Natural killer cell treated with Interleukin-12 subunit alpha and Interleukin-12 subunit beta and Interleukin-15 and Interleukin-18, amount 100 ng/mL, for 72 hours (primary cell): ENCODE measurements around the gene UAP1. TPM values are rescaled to one million over a fixed set of nuclear protein-coding genes. Genes with fewer than 3 reads are reported as not detected.
"Not testable (repeated sequence)": the region's sequence is repeated elsewhere in the genome, so short reads cannot be mapped to it uniquely, and the experiment has no call there.

ENCODE experiments used
- ATAC-seq, 2 donors: fragments of 150-1000 bp; cut with Tn5 transposase in 1 of 2; sonication (Bioruptor Pico), chemical (Tn5 transposase) in 1 of 2; 2 replicates each; pipeline ENCODE4 v1.10.0; 2021
- DNase-seq: peaks from one replicate; pipeline ENCODE4 v3.0.0; 2022; ENCODE audit warnings: low spot score
- H3K27ac Mint-ChIP-seq, 2 donors: 1 replicate in 1 of 2; 2 replicates in 1 of 2; pipeline ENCODE4 v1.8.0; 2022; ENCODE audit warnings: mixed read lengths in 2 of 2, mild to moderate bottlenecking in 1 of 2, moderate library complexity in 1 of 2
- H3K27me3 Mint-ChIP-seq, 2 donors: 1 replicate in 1 of 2; 2 replicates in 1 of 2; pipeline ENCODE4 v1.8.0; 2022; ENCODE audit warnings: mixed read lengths in 2 of 2
- H3K36me3 Mint-ChIP-seq: one replicate; pipeline ENCODE4 v1.8.0; 2022; ENCODE audit warnings: mixed read lengths
- H3K4me1 Mint-ChIP-seq, 2 donors: 1 replicate in 1 of 2; 2 replicates in 1 of 2; pipeline ENCODE4 v1.8.0; 2022; ENCODE audit warnings: low read depth in 2 of 2, mixed read lengths in 2 of 2, mild to moderate bottlenecking in 1 of 2
- H3K4me3 Mint-ChIP-seq: one replicate; pipeline ENCODE4 v1.8.0; 2022; ENCODE audit warnings: mixed read lengths
- H3K9me3 Mint-ChIP-seq: 2 replicates; pipeline ENCODE4 v1.8.0; 2022; ENCODE audit warnings: mixed read lengths
- total RNA-seq, 2 donors: library from RNA; stranded (reverse); gene quantifications; one replicate each; pipeline ENCODE4 v1.2.3, GENCODE V29; 2022

Gene UAP1
- total RNA-seq, 2 donors from 2014 or later, result 24.3 to 40.8 TPM

DNA sequence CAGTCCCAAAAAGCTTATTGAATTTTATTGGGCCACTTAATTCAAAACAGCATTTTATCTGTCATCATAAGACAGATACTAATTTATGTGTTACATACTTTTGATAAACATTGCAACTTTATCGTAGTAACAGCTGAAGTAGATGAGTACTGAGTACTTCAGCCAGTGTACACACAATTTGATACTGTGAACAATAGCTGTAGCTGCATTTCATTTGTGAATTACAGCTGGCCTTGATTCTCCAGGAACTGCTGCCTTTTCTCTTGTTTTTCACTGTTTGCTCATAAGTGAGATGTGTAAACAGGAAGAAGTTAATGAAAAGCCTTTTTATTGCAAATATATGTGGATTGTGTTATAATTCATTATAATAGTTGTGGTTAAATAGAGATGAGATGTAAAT lies 10.2 kb downstream of the UAP1 start:
- no peak for ATAC-seq
- Mint-ChIP-seq H3K36me3 (peaks cover 22% of the 10 kb centered on the region), H3K4me1 (peaks cover 15 to 35% of the 10 kb centered on the region in 2 donors), H3K27ac (no peak overlapping the region), H3K4me3 (no peak overlapping the region), H3K9me3 (no peaks in the 10 kb centered on the region), H3K27me3 (no peaks in the 10 kb centered on the region)
- no peak for DNase-seq

DNA sequence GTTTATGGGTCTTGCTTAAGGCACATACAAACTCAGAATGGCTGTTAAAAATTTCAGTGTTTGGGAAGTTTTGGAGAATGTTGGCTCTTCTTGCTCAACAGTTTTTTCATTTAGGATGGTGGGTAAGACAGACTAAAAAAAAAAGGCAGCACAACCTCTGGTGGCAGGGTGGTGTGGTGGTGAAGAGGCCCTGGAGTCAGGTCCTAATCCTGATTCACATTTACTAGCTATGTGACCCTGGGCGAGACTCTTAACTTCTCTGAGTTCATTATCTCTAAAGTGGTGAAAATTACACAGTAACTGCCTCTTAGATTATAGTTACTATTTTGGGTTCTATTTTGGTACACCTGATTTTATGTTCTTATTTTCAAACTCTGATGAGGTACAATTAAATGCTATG lies 11.6 kb downstream of the UAP1 start:
- ATAC-seq, result no peak

GRCh38 chr1:162578071-162578700 lies 16.7 kb downstream of the UAP1 start:
- Mint-ChIP-seq H3K4me1 (peaks cover 3% of the 10 kb centered on the region in 2 donors), H3K36me3 (peaks cover 19% of the 10 kb centered on the region), H3K27me3 (no peaks in the 10 kb centered on the region), H3K4me3 (no peak overlapping the region), H3K27ac (no peak overlapping the region), H3K9me3 (no peaks in the 10 kb centered on the region)
- no peak for DNase-seq
- ATAC-seq, result no peak

More for the DNA sequence above, 11.6 kb downstream of the UAP1 start:
- DNase-seq, result no peak
- no peak overlapping the region for H3K4me3 Mint-ChIP-seq
- no peaks in the 10 kb centered on the region for H3K27me3 Mint-ChIP-seq
- H3K4me1 Mint-ChIP-seq, result peaks cover 12 to 25% of the 10 kb centered on the region in 2 donors
- no peak overlapping the region for H3K27ac Mint-ChIP-seq
- no peaks in the 10 kb centered on the region for H3K9me3 Mint-ChIP-seq
- H3K36me3 Mint-ChIP-seq, result peaks cover 12% of the 10 kb centered on the region

GRCh38 chr1:162578936-162579335 lies 17.4 kb downstream of the UAP1 start:
- Mint-ChIP-seq H3K27ac (no peak overlapping the region), H3K4me1 (peaks cover 0 to 3% of the 10 kb centered on the region in 2 donors), H3K36me3 (peaks cover 19% of the 10 kb centered on the region), H3K27me3 (no peaks in the 10 kb centered on the region), H3K9me3 (no peaks in the 10 kb centered on the region), H3K4me3 (no peak overlapping the region)
- DNase-seq (no peak), ATAC-seq (no peak)

- H3K4me3 Mint-ChIP-seq, result no peak overlapping the region
- no peak for ATAC-seq
Measured at GRCh38 chr1:162580308-162580707, 18.8 kb downstream of the UAP1 start.

GRCh38 chr1:162582901-162583300 lies 21.4 kb downstream of the UAP1 start:
- H3K27ac Mint-ChIP-seq, DNase-seq, ATAC-seq, H3K27me3 Mint-ChIP-seq, H3K4me3 Mint-ChIP-seq, H3K9me3 Mint-ChIP-seq, H3K4me1 Mint-ChIP-seq: not testable (repeated sequence)
- H3K36me3 Mint-ChIP-seq, result peaks cover 19% of the 10 kb centered on the region

More at GRCh38 chr1:162580308-162580707, 18.8 kb downstream of the UAP1 start:
- Mint-ChIP-seq H3K36me3 (peaks cover 19% of the 10 kb centered on the region), H3K9me3 (no peaks in the 10 kb centered on the region), H3K27me3 (no peaks in the 10 kb centered on the region), H3K27ac (no peak overlapping the region), H3K4me1 (peaks cover 0 to 3% of the 10 kb centered on the region in 2 donors)
- DNase-seq, result no peak

GRCh38 chr1:162585101-162585500 lies 23.6 kb downstream of the UAP1 start:
- ATAC-seq, H3K27me3 Mint-ChIP-seq, H3K4me3 Mint-ChIP-seq, H3K4me1 Mint-ChIP-seq, H3K9me3 Mint-ChIP-seq, DNase-seq, H3K27ac Mint-ChIP-seq: not testable (repeated sequence)
- peaks cover 26% of the 10 kb centered on the region for H3K36me3 Mint-ChIP-seq

DNA sequence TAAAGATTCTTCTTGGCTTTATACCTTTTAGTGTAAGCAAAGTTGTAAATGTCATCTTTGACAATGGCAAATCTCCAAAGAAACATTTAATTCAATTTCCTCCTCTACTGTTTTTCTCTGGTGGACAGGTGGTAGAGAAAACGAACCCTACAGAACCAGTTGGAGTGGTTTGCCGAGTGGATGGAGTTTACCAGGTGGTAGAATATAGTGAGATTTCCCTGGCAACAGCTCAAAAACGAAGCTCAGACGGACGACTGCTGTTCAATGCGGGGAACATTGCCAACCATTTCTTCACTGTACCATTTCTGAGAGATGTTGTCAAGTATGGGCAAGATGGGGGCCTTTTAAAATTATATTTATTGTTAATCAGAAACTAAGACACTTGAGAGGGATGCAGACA lies 25.8 kb downstream of the UAP1 start:
- peaks cover 0 to 6% of the 10 kb centered on the region in 2 donors for H3K4me1 Mint-ChIP-seq
- no peak overlapping the region for H3K4me3 Mint-ChIP-seq
- H3K27me3 Mint-ChIP-seq, result no peaks in the 10 kb centered on the region
- H3K9me3 Mint-ChIP-seq, result no peaks in the 10 kb centered on the region
- H3K36me3 Mint-ChIP-seq, result peaks cover 16% of the 10 kb centered on the region
- no peak overlapping the region for H3K27ac Mint-ChIP-seq
- ATAC-seq, result no peak
- DNase-seq, result no peak

- Mint-ChIP-seq H3K36me3 (peaks cover 19% of the 10 kb centered on the region), H3K4me3 (no peak overlapping the region), H3K27me3 (no peaks in the 10 kb centered on the region), H3K4me1 (peaks cover 0 to 6% of the 10 kb centered on the region in 2 donors), H3K27ac (no peak overlapping the region), H3K9me3 (no peaks in the 10 kb centered on the region)
- DNase-seq (no peak), ATAC-seq (no peak)
Measured at GRCh38 chr1:162587761-162588260, 26.3 kb downstream of the UAP1 start.

GRCh38 chr1:162590101-162590500 lies 28.6 kb downstream of the UAP1 start:
- ATAC-seq (no peak), DNase-seq (no peak)
- Mint-ChIP-seq H3K4me1 (peaks cover 0 to 6% of the 10 kb centered on the region in 2 donors), H3K4me3 (no peak overlapping the region), H3K27ac (no peak overlapping the region), H3K36me3 (peaks cover 22% of the 10 kb centered on the region), H3K9me3 (no peaks in the 10 kb centered on the region), H3K27me3 (no peaks in the 10 kb centered on the region)

GRCh38 chr1:162590686-162591085 lies 29.2 kb downstream of the UAP1 start:
- no peaks in the 10 kb centered on the region for H3K27me3 Mint-ChIP-seq
- H3K36me3 Mint-ChIP-seq, result peaks cover 22% of the 10 kb centered on the region
- no peaks in the 10 kb centered on the region for H3K9me3 Mint-ChIP-seq
- no peak for ATAC-seq
- H3K27ac Mint-ChIP-seq, result no peak overlapping the region
- peaks cover 0 to 6% of the 10 kb centered on the region in 2 donors for H3K4me1 Mint-ChIP-seq
- H3K4me3 Mint-ChIP-seq, result no peak overlapping the region
- DNase-seq, result no peak

DNA sequence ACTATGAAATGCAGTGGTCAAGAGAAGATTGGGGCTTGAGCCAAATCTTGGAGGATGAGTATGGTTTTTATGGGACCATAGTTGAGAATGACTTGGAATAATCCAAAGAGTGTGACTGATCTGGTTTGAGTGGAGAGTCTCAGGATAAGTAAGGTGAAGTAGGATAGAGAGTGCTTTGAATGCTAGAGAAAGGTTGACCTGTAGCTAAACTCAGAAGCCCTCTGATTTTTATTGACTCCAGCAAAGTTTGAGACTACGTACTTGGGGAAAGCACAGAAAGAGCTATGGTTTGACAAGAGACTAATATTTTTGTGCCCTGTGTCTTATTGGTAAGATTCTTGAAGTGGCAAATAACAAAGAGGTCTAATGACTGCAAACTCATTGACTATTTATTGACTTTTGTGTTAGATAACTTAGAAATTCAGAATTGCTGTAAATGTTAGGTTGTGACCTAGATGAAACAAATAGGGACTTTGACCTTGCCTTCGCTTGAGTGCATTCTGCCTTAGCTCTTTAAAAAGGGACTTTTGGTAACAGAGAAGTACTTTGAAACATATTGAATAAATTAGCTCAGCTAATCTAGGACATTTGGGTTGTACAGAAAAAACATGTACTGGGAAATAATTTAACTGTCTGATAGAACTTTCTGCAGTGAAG lies 35.1 kb downstream of the UAP1 start:
- no peaks in the 10 kb centered on the region for H3K27me3 Mint-ChIP-seq
- H3K27ac Mint-ChIP-seq, result no peak overlapping the region
- H3K9me3 Mint-ChIP-seq, result no peaks in the 10 kb centered on the region
- ATAC-seq (no peak), DNase-seq (no peak)
- no peak overlapping the region for H3K4me3 Mint-ChIP-seq
- peaks cover 6% of the 10 kb centered on the region for H3K36me3 Mint-ChIP-seq
- H3K4me1 Mint-ChIP-seq, result no peaks in the 10 kb centered on the region

DNA sequence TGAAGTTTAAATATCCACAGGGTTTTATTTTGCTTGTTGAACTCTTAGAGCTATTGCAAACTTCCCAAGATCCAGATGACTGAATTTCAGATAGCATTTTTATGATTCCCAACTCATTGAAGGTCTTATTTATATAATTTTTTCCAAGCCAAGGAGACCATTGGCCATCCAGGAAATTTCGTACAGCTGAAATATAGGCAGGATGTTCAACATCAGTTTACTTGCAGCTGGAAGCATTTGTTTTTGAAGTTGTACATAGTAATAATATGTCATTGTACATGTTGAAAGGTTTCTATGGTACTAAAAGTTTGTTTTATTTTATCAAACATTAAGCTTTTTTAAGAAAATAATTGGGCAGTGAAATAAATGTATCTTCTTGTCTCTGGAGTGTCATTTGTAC lies 37.9 kb downstream of the UAP1 start:
- Mint-ChIP-seq H3K27ac (no peak overlapping the region), H3K27me3 (no peaks in the 10 kb centered on the region), H3K36me3 (no peaks in the 10 kb centered on the region), H3K4me3 (no peak overlapping the region), H3K4me1 (no peaks in the 10 kb centered on the region), H3K9me3 (no peaks in the 10 kb centered on the region)
- no peak for ATAC-seq
- no peak for DNase-seq

DNA sequence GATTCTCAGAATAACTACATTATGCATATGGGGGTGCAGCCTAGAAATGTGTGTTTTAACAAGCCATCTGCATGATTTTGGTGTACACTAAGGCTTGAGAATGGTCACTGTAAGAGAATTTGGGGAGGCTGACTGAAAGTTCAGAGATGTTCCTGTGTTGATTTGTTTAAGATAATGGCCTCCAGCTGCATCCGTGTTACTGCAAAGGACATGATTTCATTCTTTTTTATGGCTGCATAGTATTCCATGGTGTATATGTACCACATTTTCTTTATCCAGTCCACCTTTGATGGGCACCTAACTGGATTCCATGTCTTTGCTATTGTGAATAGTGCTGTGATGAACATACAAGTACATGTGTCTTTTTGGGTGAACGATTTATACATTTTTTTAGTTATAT lies 41.6 kb downstream of the UAP1 start:
- not testable (repeated sequence) for DNase-seq, ATAC-seq, H3K27ac Mint-ChIP-seq, H3K36me3 Mint-ChIP-seq, H3K4me1 Mint-ChIP-seq, H3K9me3 Mint-ChIP-seq, H3K4me3 Mint-ChIP-seq, H3K27me3 Mint-ChIP-seq
